ENCODE data around the gene APOF. TPM values are rescaled to one million over a fixed set of nuclear protein-coding genes. Genes with fewer than 3 reads are reported as not detected.
A peak's percentile ranks its signal among the peaks of the same experiment; 100 is the strongest.

APOF gene
- total and polyA plus RNA-seq, 2 experiments from 2014 or later = not detected

DNA sequence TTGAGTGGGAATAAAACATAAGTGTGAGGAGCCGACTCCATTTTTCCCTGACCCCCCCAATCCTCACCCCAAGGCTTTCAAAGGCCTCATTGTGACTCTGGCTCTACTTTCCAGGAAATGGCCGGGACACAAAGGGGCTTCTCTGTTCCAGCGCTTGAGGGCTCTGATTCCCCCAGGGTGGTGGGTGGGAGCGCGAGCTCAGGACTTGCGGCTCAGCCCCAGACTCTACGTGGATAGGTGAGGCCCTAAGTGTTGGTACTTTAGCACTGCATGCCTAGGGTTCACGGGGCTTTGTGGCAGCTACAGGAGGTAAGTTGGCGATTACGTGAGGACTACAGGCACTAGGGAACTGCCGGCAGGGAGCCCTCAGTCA, 47.4 kb downstream of the APOF start:
- H3K36me3 ChIP-seq = peaks cover 37% of the 10 kb centered on the region
- DNase-seq (ENCODE audit: low read depth in 1 of 2, low spot score in 1 of 2) = no peak
- no peaks in the 10 kb centered on the region for H3K27me3 ChIP-seq
- no peaks in the 10 kb centered on the region for H3K9me3 ChIP-seq (ENCODE audit: low read depth)
- H3K4me1 ChIP-seq (ENCODE audit: low read depth) = peaks cover 5% of the 10 kb centered on the region
- H3K4me3 ChIP-seq = peak overlapping the region; percentile 70
- H3K27ac ChIP-seq = peak overlapping the region; percentile 88
- TF ChIP-seq, protein P1, sequence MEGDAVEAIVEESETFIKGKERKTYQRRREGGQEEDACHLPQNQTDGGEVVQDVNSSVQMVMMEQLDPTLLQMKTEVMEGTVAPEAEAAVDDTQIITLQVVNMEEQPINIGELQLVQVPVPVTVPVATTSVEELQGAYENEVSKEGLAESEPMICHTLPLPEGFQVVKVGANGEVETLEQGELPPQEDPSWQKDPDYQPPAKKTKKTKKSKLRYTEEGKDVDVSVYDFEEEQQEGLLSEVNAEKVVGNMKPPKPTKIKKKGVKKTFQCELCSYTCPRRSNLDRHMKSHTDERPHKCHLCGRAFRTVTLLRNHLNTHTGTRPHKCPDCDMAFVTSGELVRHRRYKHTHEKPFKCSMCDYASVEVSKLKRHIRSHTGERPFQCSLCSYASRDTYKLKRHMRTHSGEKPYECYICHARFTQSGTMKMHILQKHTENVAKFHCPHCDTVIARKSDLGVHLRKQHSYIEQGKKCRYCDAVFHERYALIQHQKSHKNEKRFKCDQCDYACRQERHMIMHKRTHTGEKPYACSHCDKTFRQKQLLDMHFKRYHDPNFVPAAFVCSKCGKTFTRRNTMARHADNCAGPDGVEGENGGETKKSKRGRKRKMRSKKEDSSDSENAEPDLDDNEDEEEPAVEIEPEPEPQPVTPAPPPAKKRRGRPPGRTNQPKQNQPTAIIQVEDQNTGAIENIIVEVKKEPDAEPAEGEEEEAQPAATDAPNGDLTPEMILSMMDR (IDR thresholded peaks at IDR 0.05; ENCODE audit: low read depth, low read length) = no peak

DNA sequence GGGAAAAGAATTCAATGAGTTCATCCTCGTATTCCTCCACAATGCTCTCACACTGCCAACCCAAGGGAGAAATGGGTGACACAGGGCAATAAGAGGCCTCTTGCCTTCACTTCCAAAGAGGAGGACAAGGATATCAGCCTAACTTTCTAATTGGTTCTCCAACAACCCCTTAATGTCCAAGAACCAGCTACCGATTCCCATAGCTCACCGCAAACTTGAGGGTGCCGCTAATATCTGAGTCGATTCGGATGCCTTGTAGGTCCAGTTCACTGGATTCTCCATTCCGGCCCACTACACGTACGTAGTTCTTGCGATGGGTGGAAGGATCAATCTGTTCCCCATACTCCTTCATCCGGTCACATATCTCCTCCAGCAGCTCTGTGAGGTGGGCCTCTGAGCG, 51.7 kb downstream of the APOF start:
- no peak overlapping the region for H3K4me3 ChIP-seq
- H3K36me3 ChIP-seq = peaks cover 53% of the 10 kb centered on the region
- no peaks in the 10 kb centered on the region for H3K9me3 ChIP-seq (ENCODE audit: low read depth)
- no peaks in the 10 kb centered on the region for H3K27me3 ChIP-seq
- H3K27ac ChIP-seq = no peak overlapping the region
- DNase-seq (ENCODE audit: low read depth in 1 of 2, low spot score in 1 of 2) = no peak
- TF ChIP-seq, protein P1 (IDR thresholded peaks at IDR 0.05; ENCODE audit: low read depth, low read length) = no peak
- H3K4me1 ChIP-seq (ENCODE audit: low read depth) = peaks cover 5% of the 10 kb centered on the region

Other genes with a start within 250 kb of the APOF start
- 1,416 and 2,307 TPM in 2 replicates for gene RPL41, start 246.2 kb downstream of the APOF start, total RNA-seq
- 2,144 and 2,427 TPM in 2 replicates for gene RPL41, start 246.2 kb downstream of the APOF start, polyA plus RNA-seq
- 5.4 and 7.5 TPM in 2 replicates for gene ZC3H10, start 244.6 kb downstream of the APOF start, total RNA-seq
- 7.2 and 10.6 TPM in 2 replicates for gene ZC3H10, start 244.6 kb downstream of the APOF start, polyA plus RNA-seq
- gene ESYT1, start 234.6 kb downstream of the APOF start, total RNA-seq = 103 and 107 TPM in 2 replicates
- gene ESYT1, start 234.6 kb downstream of the APOF start, polyA plus RNA-seq = 52.0 and 70.6 TPM in 2 replicates
- 218 and 293 TPM in 2 replicates for gene MYL6B, start 210.3 kb downstream of the APOF start, total RNA-seq
- 142 and 203 TPM in 2 replicates for gene MYL6B, start 210.3 kb downstream of the APOF start, polyA plus RNA-seq
- 2,618 and 4,325 TPM in 2 replicates for gene MYL6, start 204.5 kb downstream of the APOF start, total RNA-seq
- gene MYL6, start 204.5 kb downstream of the APOF start, polyA plus RNA-seq = 3,866 and 6,680 TPM in 2 replicates
- 69.7 and 94.2 TPM in 2 replicates for gene SMARCC2, start 173.4 kb downstream of the APOF start, total RNA-seq
- gene SMARCC2, start 173.4 kb downstream of the APOF start, polyA plus RNA-seq = 79.6 and 104 TPM in 2 replicates
- 37.2 and 55.7 TPM in 2 replicates for gene RNF41, start 140.9 kb downstream of the APOF start, total RNA-seq
- gene RNF41, start 140.9 kb downstream of the APOF start, polyA plus RNA-seq = 17.3 and 21.1 TPM in 2 replicates
- gene NABP2, start 138.5 kb downstream of the APOF start, total RNA-seq = 14.8 and 32.0 TPM in 2 replicates
- gene NABP2, start 138.5 kb downstream of the APOF start, polyA plus RNA-seq = 6.8 and 10.7 TPM in 2 replicates
- 0.67 TPM in 1 of 2 replicates, not detected in the other for gene SLC39A5, start 132.8 kb downstream of the APOF start, total RNA-seq
- gene SLC39A5, start 132.8 kb downstream of the APOF start, polyA plus RNA-seq = 1.0 TPM in 1 of 2 replicates, not detected in the other
- 18.0 and 19.3 TPM in 2 replicates for gene ANKRD52, start 104.5 kb downstream of the APOF start, total RNA-seq
- gene ANKRD52, start 104.5 kb downstream of the APOF start, polyA plus RNA-seq = 34.9 and 37.7 TPM in 2 replicates
- 40.3 and 53.6 TPM in 2 replicates for gene COQ10A, start 95.9 kb downstream of the APOF start, total RNA-seq
- 65.6 and 67.2 TPM in 2 replicates for gene COQ10A, start 95.9 kb downstream of the APOF start, polyA plus RNA-seq
- 280 and 360 TPM in 2 replicates for gene CS, start 62.5 kb downstream of the APOF start, total RNA-seq
- gene CS, start 62.5 kb downstream of the APOF start, polyA plus RNA-seq = 243 and 289 TPM in 2 replicates
- 85.3 and 107 TPM in 2 replicates for gene CNPY2, start 46.9 kb downstream of the APOF start, total RNA-seq
- 245 and 302 TPM in 2 replicates for gene CNPY2, start 46.9 kb downstream of the APOF start, polyA plus RNA-seq
- gene PAN2, start 28.9 kb downstream of the APOF start, total RNA-seq = 52.6 and 63.1 TPM in 2 replicates
- gene PAN2, start 28.9 kb downstream of the APOF start, polyA plus RNA-seq = 72.7 and 76.0 TPM in 2 replicates
- 0.63 TPM in 1 of 2 replicates, not detected in the other for gene IL23A, start 24.0 kb downstream of the APOF start, total RNA-seq
- 0.52 TPM in 1 of 2 replicates, not detected in the other for gene IL23A, start 24.0 kb downstream of the APOF start, polyA plus RNA-seq
- 59.4 and 78.7 TPM in 2 replicates for gene STAT2, start 2.8 kb downstream of the APOF start, total RNA-seq
- gene STAT2, start 2.8 kb downstream of the APOF start, polyA plus RNA-seq = 56.2 and 78.5 TPM in 2 replicates
- gene TIMELESS, start 86.6 kb upstream of the APOF start, total RNA-seq = 12.8 and 19.6 TPM in 2 replicates
- 22.7 and 28.5 TPM in 2 replicates for gene TIMELESS, start 86.6 kb upstream of the APOF start, polyA plus RNA-seq
- gene MIP, start 91.8 kb upstream of the APOF start, total RNA-seq = not detected in 2 replicates
- gene MIP, start 91.8 kb upstream of the APOF start, polyA plus RNA-seq = 0.29 and 1.4 TPM in 2 replicates
- 3.6 and 4.9 TPM in 2 replicates for gene SPRYD4, start 105.7 kb upstream of the APOF start, total RNA-seq
- gene SPRYD4, start 105.7 kb upstream of the APOF start, polyA plus RNA-seq = 4.4 and 5.3 TPM in 2 replicates
- gene GLS2, start 125.3 kb upstream of the APOF start, total RNA-seq = 1.3 and 1.4 TPM in 2 replicates
- 1.2 and 1.3 TPM in 2 replicates for gene GLS2, start 125.3 kb upstream of the APOF start, polyA plus RNA-seq
- gene RBMS2, start 159.0 kb upstream of the APOF start, total RNA-seq = 8.5 and 11.4 TPM in 2 replicates
- gene RBMS2, start 159.0 kb upstream of the APOF start, polyA plus RNA-seq = 13.1 and 14.6 TPM in 2 replicates